HG02981 (cell line): ENCODE measurements around the gene CABLES1.
"Not testable (repeated sequence)": the region's sequence is repeated elsewhere in the genome, so short reads cannot be mapped to it uniquely, and the experiment has no call there.

Experiments
- ATAC-seq: cut with Tn5 transposase; IDR thresholded peaks from one replicate; pipeline ENCODE4 v1.9.1; 2021; ENCODE audit warnings: mild to moderate bottlenecking, moderate library complexity; ENCODE audit not compliant: unreplicated experiment

CABLES1 gene

DNA sequence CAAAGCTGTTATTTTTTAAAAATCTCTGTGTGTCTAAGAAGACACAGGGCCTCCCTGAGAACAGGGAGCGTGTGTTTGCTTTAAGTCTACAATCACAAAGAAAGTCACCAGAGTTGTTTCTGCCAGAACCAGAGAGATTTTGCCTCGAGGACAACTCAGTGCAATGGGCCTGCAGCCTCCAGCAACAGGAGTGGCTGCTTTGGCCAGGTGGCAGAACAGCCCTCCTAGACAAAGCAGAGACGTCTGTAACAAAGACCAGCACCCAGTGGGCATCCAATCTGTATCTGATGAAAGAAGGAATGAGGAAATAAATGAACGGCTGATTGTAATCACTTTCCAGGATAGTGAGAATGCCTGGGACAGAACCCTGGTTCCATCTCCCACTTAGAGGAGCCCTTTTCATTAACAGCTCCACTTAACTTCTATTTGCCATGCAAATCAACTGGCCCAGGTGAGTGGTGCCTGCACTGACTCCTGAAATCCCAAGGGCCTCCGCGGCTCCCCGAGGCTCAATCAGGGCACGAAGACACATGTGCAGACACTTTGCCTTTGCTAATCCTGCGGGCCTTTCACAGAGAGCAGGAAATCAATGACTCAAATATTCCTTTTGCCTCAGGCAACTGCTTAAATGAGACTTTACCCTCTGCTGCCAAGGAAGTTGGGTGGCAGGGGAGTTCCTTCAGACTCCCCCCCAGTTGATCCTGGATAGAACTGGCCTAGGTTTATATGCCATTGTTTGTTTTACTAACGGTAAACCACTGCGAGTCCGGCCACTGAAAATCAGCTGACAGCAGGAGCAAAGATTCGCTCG, 146.5 kb downstream of the CABLES1 start:
- ATAC-seq, result no peak

DNA sequence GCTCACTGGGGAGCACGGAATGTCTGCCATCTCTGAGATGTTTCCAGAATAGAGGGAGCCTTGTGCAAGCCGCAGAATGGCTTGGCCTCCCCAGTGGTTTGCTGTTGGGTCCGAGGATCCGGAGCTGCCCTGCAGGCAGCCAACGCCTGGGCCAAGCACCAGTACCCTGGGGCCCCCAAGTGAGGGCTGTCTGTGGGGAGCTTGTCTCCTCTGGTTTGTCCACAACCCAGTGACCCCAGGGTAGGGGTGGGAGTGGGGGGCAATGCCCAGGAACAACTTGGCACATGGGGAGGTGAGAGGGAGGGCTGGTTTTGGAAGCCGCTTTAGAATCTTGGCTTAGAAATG, 147.1 kb downstream of the CABLES1 start:
- ATAC-seq, result no peak

DNA sequence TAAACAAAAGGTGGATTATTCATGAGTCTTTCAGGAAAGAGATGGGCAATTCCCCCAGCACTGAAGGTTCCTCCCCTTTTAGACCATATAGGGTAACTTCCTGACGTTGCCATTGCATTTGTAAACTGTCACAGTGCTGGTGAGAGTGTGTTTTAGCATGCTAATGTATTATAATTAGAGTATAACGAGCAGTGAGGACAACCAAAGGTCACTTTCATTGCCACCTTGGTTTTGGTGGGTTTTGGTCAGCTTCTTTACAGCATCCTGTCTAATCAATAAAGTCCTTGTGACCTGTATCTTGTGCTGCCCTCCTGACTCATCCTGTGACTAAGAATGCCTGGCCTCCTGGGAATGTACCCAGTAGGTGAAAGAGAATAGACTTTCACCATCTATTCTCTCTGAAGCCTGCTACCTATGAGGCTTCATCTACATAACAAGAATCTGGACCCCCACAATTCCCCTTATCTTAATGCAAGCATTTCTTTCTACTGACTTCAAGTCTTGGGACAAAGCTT, 148.7 kb downstream of the CABLES1 start:
- peak; percentile 95 for ATAC-seq

DNA sequence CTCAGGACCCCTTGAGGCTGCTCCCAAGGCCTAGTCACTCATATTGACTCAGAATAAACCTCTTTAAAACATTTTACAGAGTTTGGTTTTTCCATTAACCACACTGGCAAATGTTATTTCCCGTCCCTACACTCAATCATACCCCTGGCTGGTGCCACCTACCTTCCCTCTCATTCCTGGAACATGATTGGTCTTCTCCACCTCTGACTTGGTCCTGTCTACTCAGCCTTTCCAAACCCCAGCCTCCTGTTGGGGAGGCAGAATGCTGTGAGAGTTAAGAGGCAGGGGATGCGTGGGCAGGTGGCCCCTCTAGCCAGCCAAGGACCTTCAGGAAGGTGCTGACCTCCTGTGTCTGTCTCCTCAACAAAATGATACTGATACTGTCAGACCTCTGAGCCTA, 149.3 kb downstream of the CABLES1 start:
- ATAC-seq, result no peak

DNA sequence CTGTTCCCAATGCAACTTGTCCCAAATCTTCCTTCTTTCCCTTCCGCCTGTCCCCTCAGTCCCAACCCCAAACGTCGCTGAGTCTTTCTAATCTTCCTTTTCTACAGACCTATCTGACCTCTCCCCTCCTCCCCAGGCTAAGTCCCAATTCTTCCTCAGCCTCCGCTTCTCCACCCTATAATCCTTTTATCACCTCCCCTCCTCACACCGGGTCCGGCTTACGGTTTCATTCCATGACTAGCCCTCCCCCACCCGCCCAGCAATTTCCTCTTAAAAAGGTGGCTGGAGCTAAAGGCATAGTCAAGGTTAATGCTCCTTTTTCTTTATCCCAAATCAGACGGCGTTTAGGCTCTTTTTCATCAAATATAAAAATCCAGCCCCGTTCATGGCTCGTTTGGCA, 150.3 kb downstream of the CABLES1 start:
- ATAC-seq, result not testable (repeated sequence)

DNA sequence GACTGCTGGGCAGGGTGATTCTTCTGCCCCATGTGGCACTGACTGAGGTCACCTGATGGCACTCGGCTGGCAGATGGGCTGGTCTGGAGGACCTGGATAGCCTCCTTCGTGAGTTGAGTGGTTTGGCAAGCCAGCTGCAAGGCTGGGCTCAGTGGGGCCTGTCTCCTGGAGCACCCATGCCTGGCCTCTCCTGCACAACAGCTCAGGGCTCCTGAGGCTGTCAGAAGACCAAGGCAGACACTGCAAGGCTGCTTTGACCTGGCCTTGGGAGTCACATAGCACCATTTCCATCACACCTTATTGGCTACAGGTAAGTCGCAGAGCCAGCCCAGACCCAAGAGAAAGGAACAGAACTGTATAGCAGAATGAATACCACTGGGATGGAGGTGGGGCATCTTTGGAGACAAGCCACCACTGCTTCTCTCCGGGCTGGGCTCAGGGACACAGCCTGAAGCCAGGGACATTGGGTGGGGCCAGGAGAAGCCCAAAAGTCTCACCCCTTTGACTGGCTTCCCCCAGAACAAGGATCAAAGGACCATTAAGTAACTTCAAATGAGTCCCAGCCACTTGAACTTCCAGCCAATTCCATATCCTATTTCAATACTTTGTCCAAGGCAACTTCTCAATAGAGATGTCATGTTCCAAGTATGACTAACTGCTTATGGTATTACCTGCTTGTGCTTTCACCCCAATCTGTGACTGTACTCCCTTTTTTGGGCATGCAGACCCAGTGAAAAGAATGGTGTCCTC, 156.3 kb downstream of the CABLES1 start:
- ATAC-seq, result no peak

DNA sequence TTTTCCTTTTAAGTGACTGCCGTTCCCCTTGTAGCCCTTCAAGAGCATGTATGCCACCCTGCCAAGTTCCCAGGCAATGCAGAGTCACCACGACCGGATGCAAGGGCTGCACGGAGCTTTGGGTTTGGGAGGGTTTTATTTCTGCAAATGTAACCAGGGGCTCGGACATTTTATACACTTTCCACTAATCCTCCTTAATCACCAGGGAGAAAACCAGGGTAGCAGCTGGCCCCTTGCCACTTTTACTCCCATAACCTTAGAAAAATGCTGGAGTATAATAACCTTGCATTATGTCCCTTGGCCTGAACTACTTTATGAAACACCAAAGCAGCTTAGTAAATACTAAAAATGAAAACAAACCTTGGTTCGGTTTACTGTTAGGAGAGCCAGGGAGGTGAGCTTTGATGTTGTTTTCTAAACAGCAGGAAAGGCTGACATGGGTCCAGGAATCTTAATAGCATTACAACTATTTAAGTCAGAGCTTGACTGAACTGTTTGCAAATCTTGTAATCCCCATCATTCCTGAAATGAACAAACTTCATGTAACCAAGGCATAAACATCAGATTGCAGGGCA, 165.0 kb downstream of the CABLES1 start:
- ATAC-seq, result no peak

DNA sequence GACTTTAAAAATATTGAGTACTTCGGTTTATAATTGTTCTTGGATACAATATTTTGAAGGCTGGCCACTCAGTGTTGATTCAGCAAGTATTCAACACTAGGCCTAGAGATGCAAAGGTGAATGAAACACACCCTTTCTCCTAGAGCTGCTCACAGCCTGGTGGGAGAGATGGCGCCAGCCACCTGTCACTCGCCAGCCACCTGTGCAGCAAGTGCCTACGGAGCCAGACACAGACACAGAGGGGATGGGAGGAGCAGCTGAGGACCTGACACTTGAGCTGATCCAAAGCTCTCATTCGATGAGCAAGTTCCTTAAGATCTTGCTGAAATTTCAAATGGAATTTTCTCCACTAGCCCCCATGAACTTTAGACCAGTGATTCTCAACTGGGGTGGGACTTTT, 166.7 kb downstream of the CABLES1 start:
- no peak for ATAC-seq

DNA sequence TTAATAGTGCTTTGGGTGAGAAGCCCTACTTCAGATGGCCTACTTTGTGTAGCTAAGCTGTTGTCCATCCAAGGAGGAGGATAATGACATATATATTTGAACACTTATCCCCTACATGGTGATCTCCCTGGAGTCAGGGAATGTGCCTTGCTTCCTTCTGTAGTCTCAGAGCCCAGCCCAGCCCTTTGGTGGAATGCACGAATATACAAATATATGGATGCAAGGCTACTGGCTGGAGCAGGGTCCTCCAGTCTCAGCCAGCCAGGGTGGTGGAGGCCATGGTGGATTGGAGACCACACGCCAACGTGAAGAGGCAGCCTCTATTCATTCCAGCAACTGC, 167.2 kb downstream of the CABLES1 start:
- ATAC-seq, result no peak

DNA sequence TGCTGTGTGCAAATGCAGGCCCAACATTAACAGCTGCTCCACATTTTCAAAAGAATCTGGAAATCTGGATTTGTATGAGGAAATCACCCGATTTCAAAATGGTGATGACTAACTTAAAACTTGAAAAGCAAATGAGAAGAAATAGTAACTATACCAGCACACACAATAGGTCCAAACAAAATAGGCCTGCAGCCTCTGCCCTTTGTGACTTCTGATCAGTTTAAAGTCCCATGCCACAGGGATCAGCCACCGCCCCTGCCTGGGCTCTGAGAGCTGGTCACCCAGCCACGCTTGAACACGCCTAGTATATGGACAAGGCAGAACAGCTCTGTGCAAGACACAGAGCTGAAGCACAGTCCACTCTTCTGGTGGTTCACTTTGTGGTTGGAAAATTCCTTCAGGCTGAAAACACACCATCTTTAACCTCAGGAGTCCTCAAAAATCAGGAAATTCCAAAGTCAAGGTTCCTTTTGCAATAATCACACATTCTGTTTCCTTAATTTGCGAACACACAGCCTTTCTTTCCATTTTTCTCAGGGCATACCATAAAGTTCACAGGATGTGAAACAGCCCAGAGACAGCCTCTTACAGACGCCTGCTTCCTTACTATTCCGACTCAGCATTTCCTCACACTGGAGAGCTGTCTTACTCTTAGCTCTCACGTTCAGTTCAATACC, 167.7 kb downstream of the CABLES1 start:
- ATAC-seq, result no peak

DNA sequence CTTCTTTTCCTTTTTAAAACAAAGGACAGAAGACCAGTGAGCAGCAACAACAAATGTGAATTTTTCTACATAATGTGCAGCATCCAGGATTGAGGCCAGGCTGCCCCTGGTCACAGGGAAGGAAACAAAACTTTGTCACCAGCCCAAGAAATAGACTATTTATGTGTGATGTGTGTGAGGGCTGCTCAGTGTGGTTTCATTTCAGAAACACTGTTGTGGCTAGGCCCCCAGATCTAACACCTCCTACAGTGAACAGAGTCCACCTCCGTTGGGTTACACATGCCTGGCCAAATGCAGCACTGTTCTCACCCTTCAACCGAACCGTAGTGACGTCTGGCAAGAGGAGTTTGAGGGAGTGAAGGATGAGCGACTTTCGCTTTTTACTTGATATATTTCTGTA, 171.5 kb downstream of the CABLES1 start:
- peak; percentile 64 for ATAC-seq

DNA sequence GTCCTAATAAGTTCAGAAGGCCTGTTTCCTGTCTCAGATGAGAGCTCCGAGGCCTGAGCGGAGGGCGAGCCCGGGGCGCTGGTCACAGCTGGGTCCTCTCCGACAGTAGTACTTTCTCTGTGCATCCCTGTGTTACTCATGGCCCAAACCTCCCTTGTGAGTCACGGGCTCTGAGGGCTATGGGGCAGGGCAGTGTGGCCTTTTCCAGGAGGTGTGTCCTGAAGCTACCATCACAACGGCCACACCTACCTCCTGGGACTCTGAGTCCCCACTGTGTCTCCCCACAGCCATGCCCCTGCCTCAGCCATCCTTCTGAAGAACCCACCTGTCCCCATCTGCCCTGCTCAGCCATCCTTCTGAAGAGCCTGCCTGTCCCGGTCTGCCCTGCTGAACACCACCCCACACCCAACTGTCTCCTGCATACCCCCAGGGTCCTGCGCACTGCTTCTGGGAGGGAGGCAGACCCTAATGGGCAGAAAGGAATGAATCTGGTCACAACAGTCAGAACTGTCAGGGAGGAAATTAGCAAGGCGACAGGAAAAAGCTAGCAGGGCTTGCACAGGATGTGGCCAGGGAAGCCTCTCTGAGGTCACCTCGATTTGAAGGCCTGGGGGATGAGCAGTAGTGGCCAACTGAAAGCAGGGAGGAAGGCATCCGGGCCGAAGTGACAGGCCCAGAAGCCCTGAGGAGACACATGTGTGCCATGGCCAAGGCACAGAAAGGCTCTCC, 172.4 kb downstream of the CABLES1 start:
- peak; percentile 71 for ATAC-seq
